Vagina (tissue), 2 donors: ENCODE results near the gene NOTCH1.

Source experiments
- POLR2A ChIP-seq, 2 donors: fragments of 450-650 bp; IDR thresholded peaks; one replicate each; pipeline ENCODE4 v1.6.1; 2017; ENCODE audit warnings: antibody characterized with exemption in 2 of 2, mild to moderate bottlenecking in 2 of 2, moderate library complexity in 2 of 2
- POLR2AphosphoS5 ChIP-seq, 2 donors: sonication (generic); formaldehyde crosslinking; IDR thresholded peaks; one replicate each; pipeline ENCODE4 v1.9.0; 2017; ENCODE audit warnings: antibody characterized with exemption in 2 of 2, mild to moderate bottlenecking in 2 of 2, low read depth in 1 of 2; ENCODE audit not compliant: insufficient read depth in 1 of 2

- TF ChIP-seq POLR2AphosphoS5 (IDR thresholded peaks at IDR 0.05; ENCODE audit: insufficient read depth in 1 of 2, low read depth in 1 of 2) (no peak), POLR2A (IDR thresholded peaks at IDR 0.05) (no peak)
These were observed 83.2 kb downstream of the NOTCH1 start for GRCh38 chr9:136462664-136463063.
